ENCODE results near the gene PTGES3L.

The PTGES3L gene

GRCh38 chr17:42918902-42919521 is 60.9 kb downstream of the PTGES3L start:
- DNase-seq, result no peak
